Activated T-cell treated with anti-CD3 and anti-CD28 coated beads, Interleukin-2, amount 50 U/mL, for 4 hours (primary cell): ENCODE data around the gene DLG1. TPM values are rescaled to one million over a fixed set of nuclear protein-coding genes. Genes with fewer than 3 reads are reported as not detected.
A peak's percentile ranks its signal among the peaks of the same experiment; 100 is the strongest.

Experiments used
- ATAC-seq, 2 donors: fragments of 200-7000 bp; cut with Tn5 transposase; one replicate each; pipeline ENCODE4 v1.10.0; 2021
- DNase-seq: peaks from one replicate; pipeline ENCODE4 v3.0.0-alpha.2; 2020
- H3K27me3 Mint-ChIP-seq: one replicate; pipeline ENCODE4 v1.8.0; 2021; ENCODE audit warnings: low read depth, mixed read lengths
- H3K36me3 Mint-ChIP-seq: one replicate; pipeline ENCODE4 v1.8.0; 2022; ENCODE audit warnings: mixed read lengths; ENCODE audit not compliant: insufficient read depth
- H3K4me1 Mint-ChIP-seq: one replicate; pipeline ENCODE4 v1.8.0; 2021; ENCODE audit warnings: low read depth, mixed read lengths
- H3K4me3 Mint-ChIP-seq: one replicate; pipeline ENCODE4 v1.8.0; 2021; ENCODE audit warnings: mild to moderate bottlenecking, moderate library complexity, mixed read lengths
- H3K9me3 Mint-ChIP-seq: one replicate; pipeline ENCODE4 v1.8.0; 2021; ENCODE audit warnings: mixed read lengths
- total RNA-seq, 3 donors: library from RNA; stranded (reverse); gene quantifications; one replicate each; pipeline ENCODE4 v1.2.1, GENCODE V29; 2021

Gene DLG1
- total RNA-seq, 3 donors from 2014 or later, result 42.3 to 44.3 (median 44.3) TPM

DNA sequence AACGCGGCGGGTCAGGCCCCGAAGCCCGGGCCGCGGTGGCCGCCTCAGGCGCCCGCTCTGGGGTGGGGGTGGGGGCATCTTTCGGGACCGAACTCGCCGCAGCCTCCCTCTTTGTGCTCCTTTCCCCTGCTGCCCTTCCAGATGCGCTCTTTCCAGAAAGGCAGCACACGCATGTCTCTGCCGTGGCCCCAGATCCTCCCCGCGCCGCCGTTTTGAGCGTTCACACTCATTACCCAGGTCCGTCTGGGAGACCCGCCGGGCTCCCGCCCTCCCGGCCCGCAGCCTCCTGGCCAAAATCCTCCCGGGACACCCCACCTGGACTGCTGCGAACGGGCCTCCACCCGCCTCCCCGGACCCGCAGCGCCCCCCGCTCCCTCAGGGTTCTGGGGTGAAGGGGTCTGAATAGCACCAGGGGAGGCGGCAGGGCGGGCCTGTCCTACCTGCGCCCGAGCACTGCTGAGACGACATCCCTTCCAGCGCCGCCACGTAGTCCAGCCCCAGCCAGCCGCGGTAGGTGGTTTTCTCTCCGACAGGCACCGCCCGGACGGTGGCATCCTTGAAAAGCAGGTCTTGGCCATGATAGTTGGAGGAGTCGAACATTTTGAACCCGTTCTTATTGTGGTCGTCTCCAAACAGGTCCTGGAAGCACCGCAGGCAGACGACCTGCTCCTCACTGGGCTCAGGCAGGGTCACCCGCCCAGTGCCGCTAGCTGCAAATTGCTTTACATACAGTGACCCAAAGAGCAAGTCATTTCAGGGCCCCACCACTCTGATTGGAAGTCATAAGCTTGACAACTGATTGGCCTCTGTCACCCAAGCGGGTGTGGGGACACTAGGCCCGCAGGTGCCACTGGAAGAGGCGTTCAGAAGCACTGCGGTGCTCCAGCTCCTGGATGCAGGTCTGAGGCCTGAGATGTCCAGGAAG is 294.7 kb downstream of the DLG1 start:
- DNase-seq, result peak; percentile 21
- ATAC-seq, result peak in 1 of 2 donors; percentile 12
- H3K27me3 Mint-ChIP-seq, result no peaks in the 10 kb centered on the region
- H3K9me3 Mint-ChIP-seq, result no peaks in the 10 kb centered on the region
- no peaks in the 10 kb centered on the region for H3K36me3 Mint-ChIP-seq
- peaks cover 12% of the 10 kb centered on the region for H3K4me1 Mint-ChIP-seq
- peak overlapping the region; percentile 73 for H3K4me3 Mint-ChIP-seq

DNA sequence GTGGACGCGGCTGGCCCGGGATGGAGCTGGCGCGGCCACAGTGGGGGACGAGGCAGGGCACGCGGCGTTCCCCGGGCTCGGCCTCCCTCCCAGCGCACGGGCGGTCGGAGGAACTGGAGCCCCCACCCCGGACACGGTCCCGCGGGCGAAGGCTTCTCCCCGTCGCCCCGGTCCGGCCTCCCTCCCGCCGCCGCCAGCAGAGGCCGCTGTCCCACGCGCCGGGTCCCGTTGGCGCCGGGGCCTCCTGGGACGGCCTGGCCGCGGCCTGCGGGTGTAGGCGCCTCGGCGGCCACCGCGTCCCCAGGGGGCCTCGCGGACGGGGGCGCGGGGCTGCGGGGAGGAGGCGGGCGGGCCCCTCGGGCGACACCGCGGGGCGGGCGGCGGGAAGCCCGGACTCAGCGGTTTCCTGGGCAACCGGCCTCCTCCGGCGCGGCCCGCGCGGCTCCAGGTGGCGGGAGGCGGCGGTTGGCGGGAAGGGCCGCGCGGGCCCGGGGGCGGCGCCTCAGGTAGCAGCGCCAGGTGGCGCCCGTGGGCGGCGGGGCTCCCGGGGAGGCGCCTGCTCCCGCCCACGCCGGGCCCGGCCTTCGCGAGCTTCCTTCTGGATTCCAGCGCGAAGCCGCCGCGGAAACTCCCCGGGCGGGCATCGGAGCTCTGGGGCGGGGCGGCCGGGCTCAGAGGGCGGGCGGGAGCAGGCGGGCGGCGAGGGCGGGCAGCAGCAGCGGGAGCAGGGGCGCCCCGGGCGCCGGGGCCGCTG is 295.5 kb downstream of the DLG1 start:
- DNase-seq, result peak; percentile 86
- Mint-ChIP-seq H3K4me3 (no peak overlapping the region), H3K4me1 (peaks cover 12% of the 10 kb centered on the region), H3K27me3 (no peaks in the 10 kb centered on the region), H3K9me3 (no peaks in the 10 kb centered on the region), H3K36me3 (no peaks in the 10 kb centered on the region)
- ATAC-seq, result peak; percentile 86 to 87

DNA sequence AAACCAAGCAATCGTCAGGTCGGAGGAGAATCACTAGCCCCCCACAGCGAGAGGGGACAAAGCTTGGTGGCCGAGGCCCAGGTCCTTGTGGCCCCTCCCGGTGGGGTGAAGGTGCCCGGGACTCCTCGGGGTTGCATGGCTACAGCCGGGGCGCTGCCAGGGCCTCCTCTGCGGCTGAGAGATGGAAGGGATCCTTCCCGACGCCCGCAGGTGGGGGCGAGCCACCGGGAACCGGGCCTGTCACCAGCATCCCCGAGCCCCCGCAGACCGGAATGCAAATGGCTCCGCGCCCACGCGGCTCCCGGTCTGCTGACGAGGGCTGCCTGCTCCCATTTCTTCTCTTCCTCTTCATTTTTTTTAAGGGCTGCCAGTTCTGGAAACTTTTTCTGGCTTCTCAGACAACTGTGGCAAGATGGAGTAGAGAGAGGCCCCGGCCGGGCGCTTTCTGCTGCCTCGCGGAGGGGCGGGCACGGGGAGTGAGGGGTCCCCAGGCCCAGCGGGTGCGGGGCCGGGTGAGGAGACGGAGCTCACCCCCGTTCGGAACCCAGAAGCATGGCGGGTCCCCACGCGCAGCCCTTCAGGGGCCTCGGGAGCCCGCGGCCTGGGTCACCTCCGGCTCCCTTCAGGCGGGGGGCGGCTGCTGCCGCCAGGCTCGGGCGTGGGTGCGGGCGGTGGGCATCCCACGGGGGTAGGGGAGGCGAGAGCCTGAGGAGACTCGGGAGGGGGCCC is 296.3 kb downstream of the DLG1 start:
- peak in 1 of 2 donors; percentile 7 for ATAC-seq
- DNase-seq, result peak; percentile 13
- H3K36me3 Mint-ChIP-seq, result no peaks in the 10 kb centered on the region
- H3K4me1 Mint-ChIP-seq, result peaks cover 12% of the 10 kb centered on the region
- H3K9me3 Mint-ChIP-seq, result no peaks in the 10 kb centered on the region
- H3K4me3 Mint-ChIP-seq, result peak overlapping the region; percentile 72
- no peaks in the 10 kb centered on the region for H3K27me3 Mint-ChIP-seq

DNA sequence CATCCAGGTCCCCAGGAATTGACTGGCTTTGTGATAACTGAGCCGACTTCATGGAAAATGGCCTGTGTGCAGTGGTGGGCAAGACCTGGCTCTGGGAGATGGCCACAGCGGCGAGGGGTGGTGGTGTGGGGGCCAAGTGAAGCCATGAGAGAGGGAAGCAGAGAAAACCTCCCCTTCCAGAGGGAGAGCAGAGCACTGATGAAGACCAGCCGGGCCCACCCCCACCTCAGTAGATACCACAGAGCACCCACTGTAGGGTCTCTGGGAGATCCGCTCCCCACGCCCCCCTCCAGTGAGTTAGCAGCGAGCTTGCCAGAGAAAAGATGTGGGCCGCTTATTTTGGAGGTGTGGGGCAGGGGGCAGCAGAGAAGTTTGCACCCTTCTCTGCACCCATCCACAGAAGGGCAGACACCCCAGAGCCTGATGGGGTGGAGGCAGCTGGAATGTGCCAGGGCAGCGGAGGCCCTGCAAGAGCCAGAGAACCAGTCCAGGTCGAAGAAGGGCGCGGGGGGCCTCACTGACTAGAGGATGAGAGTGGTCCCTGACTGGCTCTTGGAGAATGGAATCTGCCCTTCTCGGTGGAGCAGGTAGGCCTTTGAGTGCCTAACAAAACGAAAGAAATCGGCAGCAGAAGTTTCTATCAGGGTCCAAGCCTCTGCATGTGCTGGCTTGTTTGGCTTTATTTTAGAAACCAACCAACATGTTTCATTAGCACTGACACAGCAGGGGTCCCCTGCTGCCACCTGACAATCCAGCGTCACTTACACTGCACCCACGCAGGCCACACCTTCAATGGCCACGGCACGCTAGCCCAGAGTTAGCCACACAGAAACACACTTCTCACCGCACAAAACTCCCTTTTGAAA is 297.1 kb downstream of the DLG1 start:
- peak overlapping the region; percentile 72 for H3K4me3 Mint-ChIP-seq
- no peaks in the 10 kb centered on the region for H3K36me3 Mint-ChIP-seq
- no peaks in the 10 kb centered on the region for H3K27me3 Mint-ChIP-seq
- DNase-seq (no peak), ATAC-seq (no peak)
- H3K4me1 Mint-ChIP-seq, result peaks cover 12% of the 10 kb centered on the region
- H3K9me3 Mint-ChIP-seq, result no peaks in the 10 kb centered on the region

DNA sequence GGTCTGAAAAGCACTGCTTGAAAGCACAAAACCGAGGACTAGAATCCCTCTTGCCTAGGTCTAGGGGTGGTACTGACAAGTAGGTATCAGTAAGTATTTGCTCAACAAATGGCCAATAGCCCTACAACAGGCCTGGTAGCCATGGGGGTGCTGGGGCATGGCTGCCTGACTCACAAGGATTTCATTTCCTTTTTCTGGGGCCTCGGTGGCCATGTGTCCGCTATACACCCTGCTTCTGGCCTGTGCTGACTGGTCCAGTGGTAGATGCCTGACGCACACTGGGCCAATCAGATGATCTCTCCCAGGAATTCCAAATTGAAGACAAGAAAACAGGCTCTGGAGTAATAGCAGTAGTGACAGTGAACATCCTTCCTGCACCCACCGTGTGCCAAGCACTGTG is 298.2 kb downstream of the DLG1 start:
- DNase-seq (no peak), ATAC-seq (no peak)
- H3K36me3 Mint-ChIP-seq, result no peaks in the 10 kb centered on the region
- H3K27me3 Mint-ChIP-seq, result no peaks in the 10 kb centered on the region
- H3K9me3 Mint-ChIP-seq, result no peaks in the 10 kb centered on the region
- H3K4me3 Mint-ChIP-seq, result no peak overlapping the region
- H3K4me1 Mint-ChIP-seq, result peaks cover 12% of the 10 kb centered on the region

DNA sequence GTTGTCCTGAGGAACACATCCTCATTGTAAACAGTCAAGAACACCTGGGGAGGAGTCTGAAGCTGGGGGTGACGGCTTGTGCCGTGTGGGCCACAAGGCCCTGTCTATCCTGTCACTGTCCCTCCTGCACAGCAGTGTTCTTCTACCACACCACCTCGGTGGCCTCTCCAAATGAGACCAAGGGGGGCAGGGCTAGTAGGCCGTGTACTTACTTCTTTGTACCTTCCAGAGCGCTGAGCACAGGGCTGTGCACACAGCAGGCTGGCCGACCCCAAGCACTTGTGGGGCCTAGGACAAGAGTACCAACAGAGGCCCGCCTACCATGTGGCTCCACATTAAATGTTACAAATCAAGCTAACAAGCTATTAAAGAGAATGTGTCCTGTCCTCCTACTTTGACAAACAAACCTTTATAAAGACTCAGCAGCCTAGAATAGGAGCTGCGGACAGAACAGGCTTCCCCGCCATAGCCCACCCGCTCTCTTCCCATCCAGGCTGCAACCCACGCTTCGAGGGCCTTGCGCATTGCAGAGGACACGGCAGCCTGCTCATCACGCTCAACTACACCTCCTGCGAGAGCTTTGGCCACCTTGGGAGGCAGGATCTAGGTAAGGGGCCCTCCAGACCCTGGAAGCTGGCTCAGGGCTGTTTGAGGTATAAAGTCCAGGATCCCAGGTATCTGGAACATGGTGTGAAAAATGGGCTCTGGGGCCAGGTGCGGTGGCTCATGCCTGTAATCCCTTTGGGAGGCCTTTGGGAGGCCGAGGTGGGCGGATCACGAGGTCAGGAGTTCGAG is 299.2 kb downstream of the DLG1 start:
- peaks cover 9% of the 10 kb centered on the region for H3K4me1 Mint-ChIP-seq
- no peak for DNase-seq
- no peaks in the 10 kb centered on the region for H3K36me3 Mint-ChIP-seq
- H3K4me3 Mint-ChIP-seq, result no peak overlapping the region
- H3K27me3 Mint-ChIP-seq, result no peaks in the 10 kb centered on the region
- ATAC-seq, result no peak
- no peaks in the 10 kb centered on the region for H3K9me3 Mint-ChIP-seq

DNA sequence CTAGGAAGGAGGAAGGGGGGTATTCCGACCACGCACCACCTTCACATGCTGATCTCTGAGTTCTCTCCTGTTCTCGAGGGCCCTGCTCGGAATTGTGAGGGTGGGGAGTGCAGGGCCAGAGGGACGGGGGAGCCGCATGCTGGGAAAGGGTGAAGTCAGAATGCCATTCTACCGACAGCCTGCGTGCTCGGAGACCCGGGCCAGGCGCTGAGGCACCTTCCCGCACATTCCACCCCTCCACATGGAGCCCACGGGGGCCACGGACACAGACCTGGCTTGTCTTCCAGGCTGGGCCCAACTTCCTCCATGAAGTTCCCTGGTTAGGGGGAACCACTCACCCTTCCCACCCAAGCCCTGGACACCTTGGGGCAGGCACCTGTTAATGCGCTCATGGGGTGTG is 301.1 kb downstream of the DLG1 start:
- no peaks in the 10 kb centered on the region for H3K36me3 Mint-ChIP-seq
- ATAC-seq, result no peak

DNA sequence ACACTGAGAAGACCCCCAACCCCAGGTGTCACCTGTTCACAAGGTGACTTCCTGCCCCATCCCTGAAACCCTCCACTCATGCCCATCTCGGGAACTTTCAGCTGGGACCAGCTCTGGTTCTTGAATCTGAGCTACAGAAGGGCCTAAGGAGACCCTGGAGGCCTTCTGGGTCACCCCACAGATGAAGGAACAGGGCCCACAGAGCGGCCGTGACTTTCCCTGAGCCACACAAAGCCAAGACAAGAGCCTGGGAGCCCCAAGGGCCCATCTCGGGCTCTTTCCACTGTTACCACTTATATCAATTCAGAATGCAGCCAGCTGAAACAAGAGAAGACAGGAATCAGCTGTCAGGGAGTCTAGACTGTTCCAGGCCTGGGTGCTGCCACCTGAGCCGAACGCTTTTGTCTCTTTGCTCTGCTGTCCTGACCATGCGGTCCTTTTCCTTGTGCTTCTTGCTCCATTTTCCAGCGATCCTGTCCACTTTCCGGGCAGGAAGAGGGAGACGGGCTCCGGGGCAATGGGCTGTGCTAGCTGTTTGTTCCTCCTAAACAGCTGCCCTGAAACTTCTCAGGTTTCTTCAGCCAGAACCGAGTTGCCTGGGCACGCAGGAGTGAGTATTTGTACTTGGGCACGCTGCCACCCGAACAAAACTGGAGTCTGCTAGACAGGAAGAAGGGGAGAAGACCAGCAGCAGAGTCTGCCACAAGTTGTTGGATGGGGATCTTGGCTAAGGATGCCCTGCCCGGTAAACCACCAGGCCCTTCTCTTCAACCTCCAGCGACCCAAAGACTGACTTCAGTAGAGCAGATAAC is 301.8 kb downstream of the DLG1 start:
- H3K4me1 Mint-ChIP-seq, result peaks cover 3% of the 10 kb centered on the region
- H3K36me3 Mint-ChIP-seq, result no peaks in the 10 kb centered on the region
- no peaks in the 10 kb centered on the region for H3K27me3 Mint-ChIP-seq
- ATAC-seq (no peak), DNase-seq (no peak)
- no peak overlapping the region for H3K4me3 Mint-ChIP-seq
- H3K9me3 Mint-ChIP-seq, result no peaks in the 10 kb centered on the region

More for the DNA sequence above, 301.1 kb downstream of the DLG1 start:
- no peaks in the 10 kb centered on the region for H3K9me3 Mint-ChIP-seq
- no peak overlapping the region for H3K4me3 Mint-ChIP-seq
- no peaks in the 10 kb centered on the region for H3K27me3 Mint-ChIP-seq
- DNase-seq, result no peak
- H3K4me1 Mint-ChIP-seq, result peaks cover 5% of the 10 kb centered on the region

DNA sequence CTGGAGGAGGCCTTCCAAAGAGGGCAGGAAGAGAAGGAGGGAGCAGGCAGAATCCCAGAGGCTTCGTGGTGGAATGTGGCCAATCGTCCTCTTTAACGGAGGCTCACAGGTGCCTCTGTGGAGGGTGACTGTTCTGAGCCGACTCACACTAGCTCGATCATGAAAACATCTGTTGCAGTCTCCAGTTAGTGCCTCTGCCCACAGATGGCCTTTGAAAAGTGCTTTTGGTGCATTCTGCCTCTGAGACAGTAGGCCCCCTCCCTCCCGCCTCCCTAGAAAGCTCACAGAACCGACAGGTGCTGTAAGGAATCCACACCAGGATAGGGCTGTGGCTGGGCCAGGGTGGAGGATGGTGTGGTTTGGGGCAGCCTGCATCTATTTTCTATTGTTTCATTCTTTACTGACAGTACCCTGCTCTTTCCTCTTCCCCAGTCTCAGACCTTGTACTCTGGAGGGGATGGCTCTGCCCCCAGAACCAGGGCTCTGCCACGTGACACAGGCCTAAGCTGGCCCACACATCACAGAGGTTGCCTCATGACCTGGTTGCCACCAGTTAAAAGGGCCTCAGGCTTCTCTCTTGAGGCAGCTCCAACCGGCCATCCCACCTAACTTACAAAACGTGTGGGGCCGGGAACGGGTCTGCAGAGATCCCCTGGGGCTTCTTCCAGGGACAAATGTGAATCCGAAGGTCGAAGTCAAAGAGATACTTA is 302.6 kb downstream of the DLG1 start:
- Mint-ChIP-seq H3K9me3 (no peaks in the 10 kb centered on the region), H3K4me3 (no peak overlapping the region), H3K27me3 (no peaks in the 10 kb centered on the region), H3K4me1 (no peaks in the 10 kb centered on the region), H3K36me3 (no peaks in the 10 kb centered on the region)
- no peak for ATAC-seq
- DNase-seq, result no peak

DNA sequence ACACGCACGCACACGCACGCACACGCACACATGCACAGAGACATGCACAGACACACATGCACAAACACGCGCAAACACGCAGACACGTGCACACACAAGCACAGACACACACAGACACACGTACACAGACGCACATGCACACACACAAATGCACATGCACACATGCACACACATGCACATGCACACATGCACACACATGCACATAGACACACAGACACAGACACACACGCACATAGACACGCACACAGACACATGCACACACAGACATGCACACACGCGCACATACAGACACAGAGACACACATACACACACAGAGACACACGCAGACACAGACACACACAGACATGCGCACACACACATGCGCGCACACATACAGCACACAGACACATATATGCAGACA is 303.4 kb downstream of the DLG1 start:
- no peaks in the 10 kb centered on the region for H3K27me3 Mint-ChIP-seq
- no peak for ATAC-seq
- H3K9me3 Mint-ChIP-seq, result no peaks in the 10 kb centered on the region
- no peaks in the 10 kb centered on the region for H3K36me3 Mint-ChIP-seq
- H3K4me3 Mint-ChIP-seq, result no peak overlapping the region
- no peaks in the 10 kb centered on the region for H3K4me1 Mint-ChIP-seq
- no peak for DNase-seq

DNA sequence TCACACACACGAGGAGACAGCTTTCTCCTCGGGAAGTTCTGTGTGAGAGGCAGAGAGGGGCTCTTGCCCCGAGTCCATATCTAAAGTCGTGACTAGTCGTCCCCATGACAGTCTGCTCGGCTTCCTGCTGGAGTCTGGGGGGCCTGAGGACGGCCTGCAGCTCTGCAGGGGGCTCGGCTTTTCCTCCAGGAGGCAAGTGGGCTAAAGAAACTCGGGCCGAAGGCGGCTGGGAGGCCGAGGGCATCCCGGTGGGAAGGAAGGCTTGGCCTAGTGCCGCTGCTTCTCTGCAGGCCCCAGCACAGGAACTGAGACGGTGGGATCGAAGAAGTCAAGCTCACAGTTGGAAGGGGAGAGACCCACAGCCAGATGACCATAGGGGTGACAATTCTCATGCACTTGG is 304.4 kb downstream of the DLG1 start:
- Mint-ChIP-seq H3K27me3 (no peaks in the 10 kb centered on the region), H3K4me1 (no peaks in the 10 kb centered on the region)
- no peak for ATAC-seq

More for the DNA sequence above, 304.4 kb downstream of the DLG1 start:
- H3K9me3 Mint-ChIP-seq, result no peaks in the 10 kb centered on the region
- no peak for DNase-seq
- H3K4me3 Mint-ChIP-seq, result no peak overlapping the region
- no peaks in the 10 kb centered on the region for H3K36me3 Mint-ChIP-seq
